ENCODE results near the gene C6orf47. TPM values are rescaled to one million over a fixed set of nuclear protein-coding genes. Genes with fewer than 3 reads are reported as not detected.

The C6orf47 gene
- total and polyA plus RNA-seq, 4 donors, result 2.0 to 10.8 (median 7.4) TPM

- Histone ChIP-seq H3K27ac (ENCODE audit: low read depth in 1 of 2, low read length in 2 of 2) (no peak overlapping the region), H3K4me1 (ENCODE audit: control insufficient read depth in 4 of 4, insufficient read depth in 4 of 4, low read length in 3 of 4) (peaks cover 0 to 7% (median 5%) of the 10 kb centered on the region in 4 donors), H3K9me3 (ENCODE audit: control insufficient read depth in 4 of 4, low read length in 3 of 4) (no peaks in the 10 kb centered on the region), H3K4me3 (ENCODE audit: low read depth in 1 of 3, low read length in 3 of 3) (no peak overlapping the region), H3K27me3 (ENCODE audit: control insufficient read depth in 4 of 4, insufficient read depth in 4 of 4, low read length in 3 of 4) (no peaks in the 10 kb centered on the region), H3K9ac (ENCODE audit: low read depth in 1 of 2, low read length in 2 of 2) (no peak overlapping the region), H3K36me3 (ENCODE audit: control insufficient read depth in 4 of 4, insufficient read depth in 3 of 4, low read depth in 1 of 4, low read length in 3 of 4) (peaks cover 4 to 64% (median 52%) of the 10 kb centered on the region in 4 donors)
- 84% methylated on average over 8 of the region's 8 CpGs for WGBS
- TF ChIP-seq MAX (IDR thresholded peaks at IDR 0.05), result no peak
- DNase-seq (ENCODE audit: low spot score), result no peak
These were observed 26.7 kb upstream of the C6orf47 start for GRCh38 chr6:31687321-31687720.

GRCh38 chr6:31686483-31686882 is 25.9 kb upstream of the C6orf47 start:
- WGBS, result 85% methylated on average over 5 of the region's 5 CpGs
- H3K9me3 ChIP-seq (ENCODE audit: control insufficient read depth in 4 of 4, low read length in 3 of 4), result no peaks in the 10 kb centered on the region
- no peak for DNase-seq (ENCODE audit: low spot score)
- no peak overlapping the region for H3K27ac ChIP-seq (ENCODE audit: low read depth in 1 of 2, low read length in 2 of 2)
- peaks cover 0 to 9% (median 6%) of the 10 kb centered on the region in 4 donors for H3K4me1 ChIP-seq (ENCODE audit: control insufficient read depth in 4 of 4, insufficient read depth in 4 of 4, low read length in 3 of 4)
- no peak for TF ChIP-seq HNF4G (IDR thresholded peaks at IDR 0.05)
- TF ChIP-seq TAF1 (conservative IDR thresholded peaks at IDR 0.05), result no peak
- no peak for TF ChIP-seq MAX (IDR thresholded peaks at IDR 0.05)
- no peak for TF ChIP-seq EGR1 (IDR thresholded peaks at IDR 0.05; ENCODE audit: low read depth in 2 of 2)
- TF ChIP-seq HNF4A (conservative IDR thresholded peaks at IDR 0.05), result no peak
- no peak for TF ChIP-seq FOXA1 (IDR thresholded peaks at IDR 0.05)
- no peak for TF ChIP-seq REST (IDR thresholded peaks at IDR 0.05)
- H3K27me3 ChIP-seq (ENCODE audit: control insufficient read depth in 4 of 4, insufficient read depth in 4 of 4, low read length in 3 of 4), result no peaks in the 10 kb centered on the region
- H3K9ac ChIP-seq (ENCODE audit: low read depth in 1 of 2, low read length in 2 of 2), result no peak overlapping the region
- H3K36me3 ChIP-seq (ENCODE audit: control insufficient read depth in 4 of 4, insufficient read depth in 3 of 4, low read depth in 1 of 4, low read length in 3 of 4), result peaks cover 4 to 56% (median 47%) of the 10 kb centered on the region in 4 donors
- H3K4me3 ChIP-seq (ENCODE audit: low read depth in 1 of 3, low read length in 3 of 3), result no peak overlapping the region

GRCh38 chr6:31683591-31683990 is 23.0 kb upstream of the C6orf47 start:
- Histone ChIP-seq H3K9me3 (ENCODE audit: control insufficient read depth in 4 of 4, low read length in 3 of 4) (no peaks in the 10 kb centered on the region), H3K27ac (ENCODE audit: low read depth in 1 of 2, low read length in 2 of 2) (peak overlapping the region in 1 of 2 donors; percentile 51), H3K27me3 (ENCODE audit: control insufficient read depth in 4 of 4, insufficient read depth in 4 of 4, low read length in 3 of 4) (no peaks in the 10 kb centered on the region), H3K4me1 (ENCODE audit: control insufficient read depth in 4 of 4, insufficient read depth in 4 of 4, low read length in 3 of 4) (peaks cover 1 to 22% (median 14%) of the 10 kb centered on the region in 4 donors), H3K4me3 (ENCODE audit: low read depth in 1 of 3, low read length in 3 of 3) (no peak overlapping the region), H3K9ac (ENCODE audit: low read depth in 1 of 2, low read length in 2 of 2) (no peak overlapping the region), H3K36me3 (ENCODE audit: control insufficient read depth in 4 of 4, insufficient read depth in 3 of 4, low read depth in 1 of 4, low read length in 3 of 4) (peaks cover 4 to 29% (median 22%) of the 10 kb centered on the region in 4 donors)
- DNase-seq (ENCODE audit: low spot score), result no peak
- WGBS, result 88% methylated on average over 13 of the region's 13 CpGs
- no peak for TF ChIP-seq SP1 (IDR thresholded peaks at IDR 0.05)
- TF ChIP-seq ZBTB33 (IDR thresholded peaks at IDR 0.05), result no peak
- no peak for TF ChIP-seq EGR1 (IDR thresholded peaks at IDR 0.05; ENCODE audit: low read depth in 2 of 2)
- no peak for TF ChIP-seq JUND (IDR thresholded peaks at IDR 0.05)
- no peak for TF ChIP-seq REST (IDR thresholded peaks at IDR 0.05)
- no peak for TF ChIP-seq HNF4G (IDR thresholded peaks at IDR 0.05)
- no peak for TF ChIP-seq NR2F2 (IDR thresholded peaks at IDR 0.05)
- TF ChIP-seq ATF3 (IDR thresholded peaks at IDR 0.05), result no peak
- TF ChIP-seq FOXA1 (IDR thresholded peaks at IDR 0.05), result no peak
- TF ChIP-seq YY1 (IDR thresholded peaks at IDR 0.05), result no peak
- TF ChIP-seq RXRA (IDR thresholded peaks at IDR 0.05), result no peak
- TF ChIP-seq HNF4A (conservative IDR thresholded peaks at IDR 0.05), result no peak

All from liver (tissue), 9 donors.